Measurements from ENCODE around the gene USP20.

DNA sequence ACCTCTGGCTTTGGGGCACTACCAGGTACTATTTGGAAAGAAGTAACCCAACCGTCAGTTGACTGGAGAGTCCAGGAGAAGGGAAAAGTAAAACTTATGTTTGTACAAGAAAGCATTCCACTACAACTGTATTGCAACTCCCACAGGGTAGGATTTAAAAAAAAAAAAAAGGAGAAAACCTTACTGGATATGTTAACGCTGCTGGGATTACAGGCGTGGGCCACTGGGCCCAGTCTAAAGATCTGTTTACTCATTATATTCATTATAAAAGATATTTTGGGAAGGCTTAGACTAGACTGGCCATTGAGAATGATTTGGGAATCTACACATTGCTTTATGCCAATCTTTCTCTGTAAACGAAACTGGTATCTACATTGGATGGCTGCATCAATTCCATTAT, 86.6 kb downstream of the USP20 start:
- TF ChIP-seq, protein P1, sequence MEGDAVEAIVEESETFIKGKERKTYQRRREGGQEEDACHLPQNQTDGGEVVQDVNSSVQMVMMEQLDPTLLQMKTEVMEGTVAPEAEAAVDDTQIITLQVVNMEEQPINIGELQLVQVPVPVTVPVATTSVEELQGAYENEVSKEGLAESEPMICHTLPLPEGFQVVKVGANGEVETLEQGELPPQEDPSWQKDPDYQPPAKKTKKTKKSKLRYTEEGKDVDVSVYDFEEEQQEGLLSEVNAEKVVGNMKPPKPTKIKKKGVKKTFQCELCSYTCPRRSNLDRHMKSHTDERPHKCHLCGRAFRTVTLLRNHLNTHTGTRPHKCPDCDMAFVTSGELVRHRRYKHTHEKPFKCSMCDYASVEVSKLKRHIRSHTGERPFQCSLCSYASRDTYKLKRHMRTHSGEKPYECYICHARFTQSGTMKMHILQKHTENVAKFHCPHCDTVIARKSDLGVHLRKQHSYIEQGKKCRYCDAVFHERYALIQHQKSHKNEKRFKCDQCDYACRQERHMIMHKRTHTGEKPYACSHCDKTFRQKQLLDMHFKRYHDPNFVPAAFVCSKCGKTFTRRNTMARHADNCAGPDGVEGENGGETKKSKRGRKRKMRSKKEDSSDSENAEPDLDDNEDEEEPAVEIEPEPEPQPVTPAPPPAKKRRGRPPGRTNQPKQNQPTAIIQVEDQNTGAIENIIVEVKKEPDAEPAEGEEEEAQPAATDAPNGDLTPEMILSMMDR (IDR thresholded peaks at IDR 0.05): no peak
- no peak for TF ChIP-seq SIN3A (IDR thresholded peaks at IDR 0.05; ENCODE audit: borderline replicate concordance, insufficient read depth, low read depth, low read length)
- TF ChIP-seq POLR2AphosphoS5 (IDR thresholded peaks at IDR 0.05; ENCODE audit: low read depth, low read length): no peak
- TF ChIP-seq, protein P2, sequence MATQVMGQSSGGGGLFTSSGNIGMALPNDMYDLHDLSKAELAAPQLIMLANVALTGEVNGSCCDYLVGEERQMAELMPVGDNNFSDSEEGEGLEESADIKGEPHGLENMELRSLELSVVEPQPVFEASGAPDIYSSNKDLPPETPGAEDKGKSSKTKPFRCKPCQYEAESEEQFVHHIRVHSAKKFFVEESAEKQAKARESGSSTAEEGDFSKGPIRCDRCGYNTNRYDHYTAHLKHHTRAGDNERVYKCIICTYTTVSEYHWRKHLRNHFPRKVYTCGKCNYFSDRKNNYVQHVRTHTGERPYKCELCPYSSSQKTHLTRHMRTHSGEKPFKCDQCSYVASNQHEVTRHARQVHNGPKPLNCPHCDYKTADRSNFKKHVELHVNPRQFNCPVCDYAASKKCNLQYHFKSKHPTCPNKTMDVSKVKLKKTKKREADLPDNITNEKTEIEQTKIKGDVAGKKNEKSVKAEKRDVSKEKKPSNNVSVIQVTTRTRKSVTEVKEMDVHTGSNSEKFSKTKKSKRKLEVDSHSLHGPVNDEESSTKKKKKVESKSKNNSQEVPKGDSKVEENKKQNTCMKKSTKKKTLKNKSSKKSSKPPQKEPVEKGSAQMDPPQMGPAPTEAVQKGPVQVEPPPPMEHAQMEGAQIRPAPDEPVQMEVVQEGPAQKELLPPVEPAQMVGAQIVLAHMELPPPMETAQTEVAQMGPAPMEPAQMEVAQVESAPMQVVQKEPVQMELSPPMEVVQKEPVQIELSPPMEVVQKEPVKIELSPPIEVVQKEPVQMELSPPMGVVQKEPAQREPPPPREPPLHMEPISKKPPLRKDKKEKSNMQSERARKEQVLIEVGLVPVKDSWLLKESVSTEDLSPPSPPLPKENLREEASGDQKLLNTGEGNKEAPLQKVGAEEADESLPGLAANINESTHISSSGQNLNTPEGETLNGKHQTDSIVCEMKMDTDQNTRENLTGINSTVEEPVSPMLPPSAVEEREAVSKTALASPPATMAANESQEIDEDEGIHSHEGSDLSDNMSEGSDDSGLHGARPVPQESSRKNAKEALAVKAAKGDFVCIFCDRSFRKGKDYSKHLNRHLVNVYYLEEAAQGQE (IDR thresholded peaks at IDR 0.05; ENCODE audit: insufficient read depth in 1 of 2, low read depth in 2 of 2, low read length in 1 of 2): no peak
